Neural cell (in vitro differentiated cells): ENCODE data around the gene RNU6-8. TPM values are rescaled to one million over a fixed set of nuclear protein-coding genes. Genes with fewer than 3 reads are reported as not detected.

Experiments
- H2AFZ ChIP-seq: fragments of 200-600, 300-800 bp; sonication (generic), shearing (Covaris generic); 2 replicates; pipeline ENCODE4 v1.6.0; 2014; ENCODE audit warnings: low read depth, mild to moderate bottlenecking, antibody characterized with exemption, low read length, moderate library complexity
- H3F3A ChIP-seq: fragments of 200-600 bp; shearing (Covaris generic); 2 replicates; pipeline ENCODE4 v1.6.1; 2016; ENCODE audit warnings: mild to moderate bottlenecking, moderate library complexity, mixed read lengths, antibody characterized with exemption, low read length; ENCODE audit not compliant: insufficient read depth, poor library complexity, severe bottlenecking
- H3K27ac ChIP-seq: fragments of 200-600, 300-800 bp; sonication (generic), shearing (Covaris generic); 2 replicates; pipeline ENCODE4 v1.5.1; 2014; ENCODE audit warnings: mild to moderate bottlenecking, low read length, moderate library complexity
- H3K27me3 ChIP-seq: fragments of 300-800, 200-600 bp; sonication (generic), shearing (Covaris generic); 2 replicates; pipeline ENCODE4 v1.6.0; 2014; ENCODE audit warnings: mild to moderate bottlenecking, low read depth, low read length, moderate library complexity; ENCODE audit not compliant: insufficient read depth
- H3K36me3 ChIP-seq: fragments of 300-800, 200-600 bp; sonication (generic), shearing (Covaris generic); 2 replicates; pipeline ENCODE4 v1.5.1; 2014; ENCODE audit warnings: mild to moderate bottlenecking, antibody characterized with exemption, low read length, moderate library complexity; ENCODE audit not compliant: insufficient read depth
- H3K4me2 ChIP-seq: fragments of 300-800, 200-600 bp; sonication (generic), shearing (Covaris generic); 2 replicates; pipeline ENCODE4 v1.6.0; 2014; ENCODE audit warnings: mild to moderate bottlenecking, low read length
- H3K4me3 ChIP-seq: fragments of 300-800, 200-600 bp; sonication (generic), shearing (Covaris generic); 2 replicates; pipeline ENCODE4 v1.5.1; 2014; ENCODE audit warnings: mild to moderate bottlenecking, low read length, moderate library complexity
- H3K79me2 ChIP-seq: fragments of 200-600 bp; shearing (Covaris generic); replicated peaks from 2 replicates; pipeline ENCODE4 v1.6.0; 2014; ENCODE audit warnings: mild to moderate bottlenecking, low read length, moderate library complexity; ENCODE audit not compliant: insufficient read depth
- H3K9ac ChIP-seq: fragments of 300-800, 200-600 bp; sonication (generic), shearing (Covaris generic); 2 replicates; pipeline ENCODE4 v1.6.1; 2016; ENCODE audit warnings: mild to moderate bottlenecking, low read length, mixed read lengths
- H3K9me2 ChIP-seq: fragments of 200-600 bp; shearing (Covaris generic); 2 replicates; pipeline ENCODE4 v1.6.1; 2016; ENCODE audit warnings: mild to moderate bottlenecking, low read length, mixed read lengths; ENCODE audit not compliant: insufficient read depth
- H3K9me3 ChIP-seq: fragments of 200-600, 300-800 bp; sonication (generic), shearing (Covaris generic); 2 replicates; pipeline ENCODE4 v1.6.1; 2016; ENCODE audit warnings: mild to moderate bottlenecking, mixed run types, low read length, moderate library complexity, mixed read lengths
- H4K20me1 ChIP-seq: fragments of 200-600 bp; shearing (Covaris generic); 2 replicates; pipeline ENCODE4 v1.6.1; 2016; ENCODE audit warnings: mild to moderate bottlenecking, mixed run types; ENCODE audit not compliant: insufficient read depth
- CTCF ChIP-seq: fragments of 450-650 bp; IDR thresholded peaks from 2 replicates; pipeline ENCODE4 v1.5.1; 2014; ENCODE audit warnings: antibody characterized with exemption, mild to moderate bottlenecking, moderate library complexity; ENCODE audit not compliant: poor library complexity, severe bottlenecking
- EP300 ChIP-seq: fragments of 450-650 bp; conservative IDR thresholded peaks from 2 replicates; pipeline ENCODE4 v1.6.1; 2014; ENCODE audit warnings: antibody characterized with exemption, mild to moderate bottlenecking, moderate library complexity; ENCODE audit not compliant: poor library complexity, severe bottlenecking
- EZH2 ChIP-seq: fragments of 200-600, 300-800 bp; shearing (Covaris generic), sonication (generic); IDR thresholded peaks from 2 replicates; pipeline ENCODE4 v1.6.1; 2014; ENCODE audit warnings: antibody characterized with exemption, low read length, borderline replicate concordance, mild to moderate bottlenecking; ENCODE audit not compliant: insufficient read depth, poor library complexity, severe bottlenecking
- MXI1 ChIP-seq: fragments of 450-650 bp; conservative IDR thresholded peaks from 2 replicates; pipeline ENCODE4 v1.6.1; 2014; ENCODE audit warnings: antibody characterized with exemption, mild to moderate bottlenecking; ENCODE audit not compliant: poor library complexity, severe bottlenecking
- POLR2AphosphoS5 ChIP-seq: IDR thresholded peaks from 2 replicates; pipeline ENCODE4 v1.6.1; 2012
- RAD21 ChIP-seq: fragments of 450-650 bp; conservative IDR thresholded peaks from 2 replicates; pipeline ENCODE4 v1.6.1; 2014; ENCODE audit warnings: antibody characterized with exemption, mild to moderate bottlenecking, moderate library complexity
- REST ChIP-seq: IDR thresholded peaks from 2 replicates; pipeline ENCODE4 v1.6.1; 2012; ENCODE audit warnings: borderline replicate concordance
- SMC3 ChIP-seq: fragments of 450-650 bp; conservative IDR thresholded peaks from 2 replicates; pipeline ENCODE4 v1.6.1; 2014; ENCODE audit warnings: antibody characterized with exemption, mild to moderate bottlenecking, moderate library complexity; ENCODE audit not compliant: poor library complexity
- TAF1 ChIP-seq: IDR thresholded peaks from 2 replicates; pipeline ENCODE4 v1.6.1; 2012; ENCODE audit warnings: low read depth
- polyA plus RNA-seq: library from polyadenylated mRNA; depleted of rRNA; stranded (reverse); fragments of >200 nt; gene quantifications from 2 replicates; pipeline ENCODE4 v1.2.3, GENCODE V29; 2014

Gene RNU6-8
- polyA plus RNA-seq, 1 donor from 2014 or later: not detected

- H3K27ac ChIP-seq: no peak overlapping the region
- no peaks in the 10 kb centered on the region for H3K27me3 ChIP-seq
- H3K79me2 ChIP-seq: no peaks in the 10 kb centered on the region
- H3K4me2 ChIP-seq: no peak overlapping the region
- H3K36me3 ChIP-seq: no peaks in the 10 kb centered on the region
- no peak overlapping the region for H3K9ac ChIP-seq
- H4K20me1 ChIP-seq: no peaks in the 10 kb centered on the region
- TF ChIP-seq REST (no peak), TAF1 (no peak), CTCF (no peak), EZH2 (no peak), MXI1 (no peak), RAD21 (no peak), SMC3 (no peak), EP300 (no peak), POLR2AphosphoS5 (no peak)
- no peak overlapping the region for H3K4me3 ChIP-seq
- no peaks in the 10 kb centered on the region for H3K9me2 ChIP-seq
- H3F3A ChIP-seq: no peaks in the 10 kb centered on the region
- no peaks in the 10 kb centered on the region for H3K9me3 ChIP-seq
- no peak overlapping the region for H2AFZ ChIP-seq
Measured at GRCh38 chr14:32195636-32196035, 7.4 kb downstream of the RNU6-8 start.

GRCh38 chr14:32193532-32193931 lies 9.5 kb downstream of the RNU6-8 start:
- Histone ChIP-seq H3F3A (no peaks in the 10 kb centered on the region), H4K20me1 (no peaks in the 10 kb centered on the region), H3K79me2 (no peaks in the 10 kb centered on the region), H3K4me2 (no peak overlapping the region), H3K9me2 (no peaks in the 10 kb centered on the region), H3K4me3 (no peak overlapping the region), H3K9me3 (no peaks in the 10 kb centered on the region), H3K27me3 (no peaks in the 10 kb centered on the region), H2AFZ (no peak overlapping the region), H3K36me3 (no peaks in the 10 kb centered on the region), H3K27ac (no peak overlapping the region), H3K9ac (no peak overlapping the region)
- TF ChIP-seq MXI1 (no peak), SMC3 (no peak), CTCF (no peak), EZH2 (no peak), RAD21 (no peak), EP300 (no peak), POLR2AphosphoS5 (no peak)
